HepG2 (cell line): Measurements from ENCODE around the gene CD164L2. TPM values are rescaled to one million over a fixed set of nuclear protein-coding genes. Genes with fewer than 3 reads are reported as not detected.

Experiments used
- ATAD3A ChIP-seq: sonication (generic); formaldehyde crosslinking; IDR thresholded peaks from 2 replicates; pipeline ENCODE4 v1.4.0; 2020; ENCODE audit warnings: missing genetic modification reagents
- BHLHE40 ChIP-seq: IDR thresholded peaks from 2 replicates; pipeline ENCODE4 v1.6.1; 2011; ENCODE audit warnings: low read length, improper control_type of control experiment
- FOXA1 ChIP-seq, 2 experiments: fragments of 450-650 bp in 1 of 2; sonication (generic) in 1 of 2; formaldehyde crosslinking in 1 of 2; IDR thresholded peaks; 2 replicates each; pipeline versions ENCODE4 v1.4.0 to v1.6.1; 2016 to 2020; ENCODE audit warnings: missing genetic modification reagents in 1 of 2
- GATAD2A ChIP-seq: IDR thresholded peaks from 2 replicates; pipeline ENCODE4 v1.6.1; 2016
- HOXD1 ChIP-seq: sonication (generic); formaldehyde crosslinking; IDR thresholded peaks from 2 replicates; pipeline ENCODE4 v1.5.0; 2020; ENCODE audit warnings: missing genetic modification reagents
- LCORL ChIP-seq, 2 experiments: fragments of 450-650 bp in 1 of 2; sonication (generic) in 1 of 2; formaldehyde crosslinking in 1 of 2; IDR thresholded peaks; 2 replicates each; pipeline versions ENCODE4 v1.5.0 to v1.6.1; 2017 to 2020; ENCODE audit warnings: antibody characterized with exemption in 1 of 2, missing genetic modification reagents in 1 of 2
- MEIS1 ChIP-seq: sonication (generic); formaldehyde crosslinking; IDR thresholded peaks from 2 replicates; pipeline ENCODE4 v1.9.0; 2021; ENCODE audit warnings: mild to moderate bottlenecking, missing genetic modification reagents, moderate library complexity, borderline replicate concordance
- MLLT10 ChIP-seq: sonication (generic); formaldehyde crosslinking; IDR thresholded peaks from 2 replicates; pipeline ENCODE4 v1.4.0; 2020; ENCODE audit warnings: missing genetic modification reagents
- SAP130 ChIP-seq: IDR thresholded peaks from 2 replicates; pipeline ENCODE4 v1.6.1; 2016; ENCODE audit warnings: low read depth
- SCMH1 ChIP-seq: sonication (generic); formaldehyde crosslinking; IDR thresholded peaks from 2 replicates; pipeline ENCODE4 v1.9.0; 2021; ENCODE audit warnings: missing genetic modification reagents, mild to moderate bottlenecking, borderline replicate concordance
- SNAPC2 ChIP-seq: sonication (generic); formaldehyde crosslinking; IDR thresholded peaks from 2 replicates; pipeline ENCODE4 v1.8.1; 2022; ENCODE audit warnings: mild to moderate bottlenecking, missing genetic modification reagents
- SOX6 ChIP-seq, 2 experiments: fragments of 450-650 bp in 1 of 2; sonication (generic) in 1 of 2; formaldehyde crosslinking in 1 of 2; IDR thresholded peaks; 2 replicates each; pipeline versions ENCODE4 v1.4.0 to v1.6.1; 2017 to 2020; ENCODE audit warnings: antibody characterized with exemption in 1 of 2, mild to moderate bottlenecking in 1 of 2, missing genetic modification reagents in 1 of 2
- SRSF9 ChIP-seq: fragments of 200-400 bp; formaldehyde crosslinking; IDR thresholded peaks from 2 replicates; pipeline ENCODE4 v1.6.1; 2018; ENCODE audit warnings: borderline replicate concordance, mild to moderate bottlenecking, low read depth, low read length; ENCODE audit not compliant: insufficient read depth, poor library complexity, severe bottlenecking
- TP53 ChIP-seq: sonication (generic); formaldehyde crosslinking; conservative IDR thresholded peaks from 2 replicates; pipeline ENCODE4 v1.4.0; 2020; ENCODE audit warnings: missing genetic modification reagents
- ZBTB38 ChIP-seq: sonication (generic); formaldehyde crosslinking; IDR thresholded peaks from 2 replicates; pipeline ENCODE4 v1.5.1; 2020; ENCODE audit warnings: mild to moderate bottlenecking, missing genetic modification reagents
- ZC3H13 ChIP-seq: sonication (generic); formaldehyde crosslinking; IDR thresholded peaks from 2 replicates; pipeline ENCODE4 v1.8.1; 2023; ENCODE audit warnings: mild to moderate bottlenecking, missing genetic modification reagents, moderate library complexity
- ZFP1 ChIP-seq: IDR thresholded peaks from 2 replicates; pipeline ENCODE4 v1.6.1; 2016
- ZNF121 ChIP-seq: sonication (generic); formaldehyde crosslinking; IDR thresholded peaks from 2 replicates; pipeline ENCODE4 v1.5.0; 2020; ENCODE audit warnings: mild to moderate bottlenecking, missing genetic modification reagents
- ZNF3 ChIP-seq: IDR thresholded peaks from 2 replicates; pipeline ENCODE4 v1.7.0; 2017; ENCODE audit warnings: inconsistent platforms
- ZNF607 ChIP-seq: sonication (generic); formaldehyde crosslinking; IDR thresholded peaks from 2 replicates; pipeline ENCODE4 v1.5.1; 2020; ENCODE audit warnings: missing genetic modification reagents, mild to moderate bottlenecking, borderline replicate concordance
- ZNF772 ChIP-seq: sonication (generic); formaldehyde crosslinking; IDR thresholded peaks from 2 replicates; pipeline ENCODE4 v1.5.0; 2020; ENCODE audit warnings: mild to moderate bottlenecking, missing genetic modification reagents
- polyA plus RNA-seq, 8 experiments: library from polyadenylated mRNA; depleted of rRNA in 3 of 8; stranded (reverse) in 7 of 8; unstranded in 1 of 8; fragments of >200 nt; fragmentation: Illumina TruSeq in 4 of 8; extraction: Trizol in 4 of 8; gene quantifications; 2 replicates each; pipeline versions ENCODE4 v1.2.1 to v1.2.3, GENCODE V29; 2011 to 2016; ENCODE audit warnings: low read depth in 4 of 8, missing spikeins in 1 of 8, mixed read lengths in 1 of 8; ENCODE audit not compliant: insufficient read depth in 1 of 8
- total RNA-seq, 5 experiments: library from RNA; depleted of rRNA; stranded (reverse); fragments of >200 nt; fragmentation: Illumina TruSeq; extraction: Trizol; gene quantifications; 2 replicates each; pipeline ENCODE4 v1.2.3, GENCODE V29; 2016; ENCODE audit warnings: low read depth in 1 of 5
- TF ChIP-seq, protein P1 (sequence below): sonication (generic); formaldehyde crosslinking; IDR thresholded peaks from 2 replicates; pipeline ENCODE4 v1.4.0; 2020; ENCODE audit warnings: missing genetic modification reagents
- TF ChIP-seq, protein P2 (sequence below): sonication (generic); formaldehyde crosslinking; IDR thresholded peaks from 2 replicates; pipeline ENCODE4 v1.4.0; 2020; ENCODE audit warnings: missing genetic modification reagents
- TF ChIP-seq, protein P3 (sequence below): sonication (generic); formaldehyde crosslinking; IDR thresholded peaks from 2 replicates; pipeline ENCODE4 v1.5.1; 2020; ENCODE audit warnings: mild to moderate bottlenecking, missing genetic modification reagents, moderate library complexity

The CD164L2 gene
- total and polyA plus RNA-seq, 2 of the 13 experiments (the other 11 are each of a cell fraction or from before 2014, with no cell fraction given) = not detected

DNA sequence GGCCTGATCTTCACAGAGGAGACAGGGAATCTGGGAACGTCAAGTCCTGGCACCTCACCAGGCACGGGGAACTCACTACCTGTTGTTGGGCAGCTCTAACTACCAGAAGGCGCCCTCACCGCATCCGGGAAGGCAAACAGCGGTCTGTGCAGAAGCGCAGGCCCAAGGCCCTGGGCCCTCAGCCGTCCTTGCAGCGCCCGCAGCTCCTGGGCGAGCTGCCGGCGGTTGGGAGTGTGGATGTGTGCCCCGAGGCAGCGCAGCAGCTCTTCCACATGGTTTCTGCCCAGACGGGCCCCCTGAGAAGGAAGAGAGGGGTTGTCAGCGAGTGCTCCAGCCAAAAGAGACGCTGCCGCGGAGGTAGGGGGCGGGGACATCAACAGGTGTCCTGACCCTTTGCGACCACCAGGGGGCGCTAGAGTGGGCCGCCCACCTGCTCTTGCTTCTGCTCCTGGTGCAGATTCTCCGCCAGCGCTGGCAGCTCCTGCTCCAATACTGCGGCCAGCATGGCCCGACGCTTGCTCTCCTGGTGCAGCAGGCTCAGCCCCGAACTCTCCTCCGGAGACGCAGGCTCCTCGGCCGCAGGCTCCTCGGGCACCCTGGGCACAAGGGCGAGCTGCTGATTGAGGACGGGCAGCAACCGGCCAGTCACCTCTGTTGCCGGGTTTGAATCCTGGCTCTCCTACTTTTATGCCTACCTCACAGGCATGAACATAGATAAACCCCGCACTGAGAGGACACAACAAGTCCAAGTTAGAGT is 25.7 kb downstream of the CD164L2 start (continued):
- TF ChIP-seq, protein P1, sequence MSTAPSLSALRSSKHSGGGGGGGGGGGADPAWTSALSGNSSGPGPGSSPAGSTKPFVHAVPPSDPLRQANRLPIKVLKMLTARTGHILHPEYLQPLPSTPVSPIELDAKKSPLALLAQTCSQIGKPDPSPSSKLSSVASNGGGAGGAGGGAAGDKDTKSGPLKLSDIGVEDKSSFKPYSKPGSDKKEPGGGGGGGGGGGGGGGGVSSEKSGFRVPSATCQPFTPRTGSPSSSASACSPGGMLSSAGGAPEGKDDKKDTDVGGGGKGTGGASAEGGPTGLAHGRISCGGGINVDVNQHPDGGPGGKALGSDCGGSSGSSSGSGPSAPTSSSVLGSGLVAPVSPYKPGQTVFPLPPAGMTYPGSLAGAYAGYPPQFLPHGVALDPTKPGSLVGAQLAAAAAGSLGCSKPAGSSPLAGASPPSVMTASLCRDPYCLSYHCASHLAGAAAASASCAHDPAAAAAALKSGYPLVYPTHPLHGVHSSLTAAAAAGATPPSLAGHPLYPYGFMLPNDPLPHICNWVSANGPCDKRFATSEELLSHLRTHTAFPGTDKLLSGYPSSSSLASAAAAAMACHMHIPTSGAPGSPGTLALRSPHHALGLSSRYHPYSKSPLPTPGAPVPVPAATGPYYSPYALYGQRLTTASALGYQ = no peak
- TF ChIP-seq LCORL (IDR thresholded peaks at IDR 0.05) (no peak), LCORL (CRISPR knock-in tag; IDR thresholded peaks at IDR 0.05) (0 out of 2 replicates have a peak, but pooled peaks have one; percentile 36), ZC3H13 (no peak), ZNF3 (CRISPR knock-in tag) (no peak), ZBTB38 (CRISPR knock-in tag) (peak; percentile 49; the same call in 1 of the 2 replicates), ZNF772 (CRISPR knock-in tag) (0 out of 2 replicates have a peak, but pooled peaks have one; percentile 29), SOX6 (IDR thresholded peaks at IDR 0.05) (no peak), SOX6 (CRISPR knock-in tag; IDR thresholded peaks at IDR 0.05) (0 out of 2 replicates have a peak, but pooled peaks have one; percentile 9), SNAPC2 (no peak), GATAD2A (no peak), FOXA1 (IDR thresholded peaks at IDR 0.05) (no peak), FOXA1 (CRISPR knock-in tag; IDR thresholded peaks at IDR 0.05) (no peak), ATAD3A (no peak), ZNF607 (CRISPR knock-in tag) (peak; percentile 85), SAP130 (CRISPR knock-in tag) (peak; percentile 31; the same call in 1 of the 2 replicates), SCMH1 (CRISPR knock-in tag) (no peak), BHLHE40 (peak; percentile 18; the same call in 1 of the 2 replicates), MEIS1 (CRISPR knock-in tag) (no peak), TP53 (CRISPR knock-in tag) (0 out of 2 replicates have a peak, but pooled peaks have one; percentile 63), ZNF121 (CRISPR knock-in tag) (no peak), MLLT10 (CRISPR knock-in tag) (no peak), SRSF9 (no peak), HOXD1 (CRISPR knock-in tag) (0 out of 2 replicates have a peak, but pooled peaks have one; percentile 26), ZFP1 (CRISPR knock-in tag) (no peak)
- TF ChIP-seq, protein P2, sequence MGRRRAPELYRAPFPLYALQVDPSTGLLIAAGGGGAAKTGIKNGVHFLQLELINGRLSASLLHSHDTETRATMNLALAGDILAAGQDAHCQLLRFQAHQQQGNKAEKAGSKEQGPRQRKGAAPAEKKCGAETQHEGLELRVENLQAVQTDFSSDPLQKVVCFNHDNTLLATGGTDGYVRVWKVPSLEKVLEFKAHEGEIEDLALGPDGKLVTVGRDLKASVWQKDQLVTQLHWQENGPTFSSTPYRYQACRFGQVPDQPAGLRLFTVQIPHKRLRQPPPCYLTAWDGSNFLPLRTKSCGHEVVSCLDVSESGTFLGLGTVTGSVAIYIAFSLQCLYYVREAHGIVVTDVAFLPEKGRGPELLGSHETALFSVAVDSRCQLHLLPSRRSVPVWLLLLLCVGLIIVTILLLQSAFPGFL = no peak
- TF ChIP-seq, protein P3, sequence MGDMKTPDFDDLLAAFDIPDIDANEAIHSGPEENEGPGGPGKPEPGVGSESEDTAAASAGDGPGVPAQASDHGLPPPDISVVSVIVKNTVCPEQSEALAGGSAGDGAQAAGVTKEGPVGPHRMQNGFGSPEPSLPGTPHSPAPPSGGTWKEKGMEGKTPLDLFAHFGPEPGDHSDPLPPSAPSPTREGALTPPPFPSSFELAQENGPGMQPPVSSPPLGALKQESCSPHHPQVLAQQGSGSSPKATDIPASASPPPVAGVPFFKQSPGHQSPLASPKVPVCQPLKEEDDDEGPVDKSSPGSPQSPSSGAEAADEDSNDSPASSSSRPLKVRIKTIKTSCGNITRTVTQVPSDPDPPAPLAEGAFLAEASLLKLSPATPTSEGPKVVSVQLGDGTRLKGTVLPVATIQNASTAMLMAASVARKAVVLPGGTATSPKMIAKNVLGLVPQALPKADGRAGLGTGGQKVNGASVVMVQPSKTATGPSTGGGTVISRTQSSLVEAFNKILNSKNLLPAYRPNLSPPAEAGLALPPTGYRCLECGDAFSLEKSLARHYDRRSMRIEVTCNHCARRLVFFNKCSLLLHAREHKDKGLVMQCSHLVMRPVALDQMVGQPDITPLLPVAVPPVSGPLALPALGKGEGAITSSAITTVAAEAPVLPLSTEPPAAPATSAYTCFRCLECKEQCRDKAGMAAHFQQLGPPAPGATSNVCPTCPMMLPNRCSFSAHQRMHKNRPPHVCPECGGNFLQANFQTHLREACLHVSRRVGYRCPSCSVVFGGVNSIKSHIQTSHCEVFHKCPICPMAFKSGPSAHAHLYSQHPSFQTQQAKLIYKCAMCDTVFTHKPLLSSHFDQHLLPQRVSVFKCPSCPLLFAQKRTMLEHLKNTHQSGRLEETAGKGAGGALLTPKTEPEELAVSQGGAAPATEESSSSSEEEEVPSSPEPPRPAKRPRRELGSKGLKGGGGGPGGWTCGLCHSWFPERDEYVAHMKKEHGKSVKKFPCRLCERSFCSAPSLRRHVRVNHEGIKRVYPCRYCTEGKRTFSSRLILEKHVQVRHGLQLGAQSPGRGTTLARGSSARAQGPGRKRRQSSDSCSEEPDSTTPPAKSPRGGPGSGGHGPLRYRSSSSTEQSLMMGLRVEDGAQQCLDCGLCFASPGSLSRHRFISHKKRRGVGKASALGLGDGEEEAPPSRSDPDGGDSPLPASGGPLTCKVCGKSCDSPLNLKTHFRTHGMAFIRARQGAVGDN (CRISPR knock-in tag) = peak; percentile 73
